ENCODE measurements around the gene SNX32. TPM values are rescaled to one million over a fixed set of nuclear protein-coding genes. Genes with fewer than 3 reads are reported as not detected.

Gene SNX32
- total and polyA plus RNA-seq, 9 of the 15 experiments (the other 6 are each of a cell fraction or from before 2014, with no cell fraction given) = 0.03 TPM; not detected in 7

DNA sequence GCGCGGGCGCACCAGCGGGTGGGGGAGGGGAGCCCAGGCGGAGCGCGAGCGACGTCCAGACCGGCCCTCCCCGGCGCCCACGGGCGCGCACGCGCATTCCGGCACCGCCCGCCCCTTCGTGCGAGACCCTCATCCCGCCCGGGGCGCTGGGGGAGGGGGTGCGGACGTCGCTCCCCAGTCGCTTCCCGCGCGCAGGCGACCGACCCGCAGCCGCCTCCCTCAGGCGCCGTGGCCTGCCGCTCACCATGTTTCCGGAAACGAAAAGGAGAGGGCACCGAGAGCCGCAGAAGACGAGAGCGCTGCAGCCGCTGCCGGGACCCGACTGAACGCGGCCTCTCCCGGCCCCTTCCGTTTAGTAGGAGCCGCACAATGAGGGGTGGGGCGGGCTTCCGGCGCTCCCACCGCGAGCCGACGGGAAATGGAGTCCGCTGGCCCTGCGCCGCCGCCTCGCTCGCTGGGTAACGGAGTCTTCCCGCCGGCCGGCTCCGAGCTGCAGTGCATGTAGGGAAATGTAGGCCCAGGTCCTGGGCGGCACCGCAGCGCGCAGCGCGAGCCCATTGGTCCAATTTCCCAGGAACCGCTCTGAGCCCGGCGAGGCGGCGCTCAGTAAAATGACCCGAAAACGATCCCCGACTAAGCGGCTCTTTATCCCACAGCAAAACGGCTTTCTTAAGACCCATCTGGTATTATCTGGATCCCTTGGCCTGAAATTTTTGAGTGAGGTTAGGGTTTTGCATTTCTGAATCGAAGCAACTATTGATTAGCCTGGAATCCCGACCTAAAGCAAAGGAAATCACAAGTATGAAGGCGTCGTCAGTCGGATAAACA, 24.3 kb downstream of the SNX32 start, which contains the start of gene CFL1 (continued):
- TF ChIP-seq ZNF766 (CRISPR knock-in tag; conservative IDR thresholded peaks at IDR 0.05) (peak; percentile 91), MGA (IDR thresholded peaks at IDR 0.05) (peak; percentile 29; the same call in 1 of the 2 replicates), CREB3L1 (IDR thresholded peaks at IDR 0.05; ENCODE audit: borderline replicate concordance, low read depth) (peak; percentile 88), NFYB (IDR thresholded peaks at IDR 0.05; ENCODE audit: extremely low read depth, insufficient read length) (peak; percentile 87), DLX4 (CRISPR knock-in tag; IDR thresholded peaks at IDR 0.05) (no peak), HES1 (IDR thresholded peaks at IDR 0.05; ENCODE audit: low read depth) (no peak), YY1 (IDR thresholded peaks at IDR 0.05; ENCODE audit: borderline replicate concordance in 1 of 3, control insufficient read depth in 1 of 3, extremely low read depth in 1 of 3, insufficient read depth in 3 of 3, insufficient read length in 1 of 3, insufficient replicate concordance in 2 of 3, low read depth in 1 of 3, low read length in 2 of 3) (peak in 2 of 3 experiments; percentile 55 to 70)
- TF ChIP-seq, protein P1, sequence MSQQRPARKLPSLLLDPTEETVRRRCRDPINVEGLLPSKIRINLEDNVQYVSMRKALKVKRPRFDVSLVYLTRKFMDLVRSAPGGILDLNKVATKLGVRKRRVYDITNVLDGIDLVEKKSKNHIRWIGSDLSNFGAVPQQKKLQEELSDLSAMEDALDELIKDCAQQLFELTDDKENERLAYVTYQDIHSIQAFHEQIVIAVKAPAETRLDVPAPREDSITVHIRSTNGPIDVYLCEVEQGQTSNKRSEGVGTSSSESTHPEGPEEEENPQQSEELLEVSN (IDR thresholded peaks at IDR 0.05; ENCODE audit: borderline replicate concordance in 1 of 2, extremely low read depth in 1 of 2, insufficient read depth in 1 of 2, insufficient read length in 1 of 2, low read depth in 1 of 2, low read length in 1 of 2, poor library complexity in 1 of 2, severe bottlenecking in 1 of 2) = peak; percentile 20 to 72
